Measurements from ENCODE around the gene TMEM108.

TMEM108 gene

DNA sequence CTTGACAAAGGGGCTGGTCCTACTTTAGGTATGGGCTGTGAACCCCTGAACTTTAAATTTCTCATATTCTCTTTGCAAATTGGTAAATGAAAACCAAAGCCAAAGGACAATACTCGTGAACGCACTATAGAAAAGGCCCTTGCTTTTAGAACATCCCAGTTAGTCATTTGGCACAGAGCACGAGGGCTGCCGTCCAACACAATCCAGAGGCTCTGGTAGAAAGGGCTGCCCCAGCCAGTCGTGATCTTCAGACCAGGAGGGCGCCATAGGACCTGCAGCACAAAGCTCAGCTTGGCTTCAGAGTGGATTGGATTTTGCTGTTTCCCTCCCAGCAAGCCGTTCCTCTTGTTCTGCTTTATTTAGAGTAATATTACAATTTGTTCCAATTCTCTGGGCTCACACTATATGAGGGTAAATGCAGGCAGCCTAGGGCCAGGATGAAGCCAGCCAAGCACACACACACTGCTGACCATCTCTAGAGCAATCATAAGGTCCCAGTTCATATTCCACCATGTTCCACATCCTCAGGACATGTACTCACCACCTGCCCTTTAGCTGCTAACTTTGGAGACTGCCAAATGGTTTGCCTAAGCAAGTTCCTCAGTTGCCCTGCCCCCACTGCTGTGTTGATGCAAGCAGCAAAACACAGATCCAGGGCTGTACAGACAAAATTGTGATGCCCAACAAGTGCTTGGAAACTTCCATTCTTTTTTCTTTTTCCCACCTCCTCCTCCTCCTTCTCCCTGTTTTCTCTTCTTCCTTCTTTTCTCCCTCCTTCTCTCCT, 355.7 kb downstream of the TMEM108 start:
- DNase-seq = no peak

DNA sequence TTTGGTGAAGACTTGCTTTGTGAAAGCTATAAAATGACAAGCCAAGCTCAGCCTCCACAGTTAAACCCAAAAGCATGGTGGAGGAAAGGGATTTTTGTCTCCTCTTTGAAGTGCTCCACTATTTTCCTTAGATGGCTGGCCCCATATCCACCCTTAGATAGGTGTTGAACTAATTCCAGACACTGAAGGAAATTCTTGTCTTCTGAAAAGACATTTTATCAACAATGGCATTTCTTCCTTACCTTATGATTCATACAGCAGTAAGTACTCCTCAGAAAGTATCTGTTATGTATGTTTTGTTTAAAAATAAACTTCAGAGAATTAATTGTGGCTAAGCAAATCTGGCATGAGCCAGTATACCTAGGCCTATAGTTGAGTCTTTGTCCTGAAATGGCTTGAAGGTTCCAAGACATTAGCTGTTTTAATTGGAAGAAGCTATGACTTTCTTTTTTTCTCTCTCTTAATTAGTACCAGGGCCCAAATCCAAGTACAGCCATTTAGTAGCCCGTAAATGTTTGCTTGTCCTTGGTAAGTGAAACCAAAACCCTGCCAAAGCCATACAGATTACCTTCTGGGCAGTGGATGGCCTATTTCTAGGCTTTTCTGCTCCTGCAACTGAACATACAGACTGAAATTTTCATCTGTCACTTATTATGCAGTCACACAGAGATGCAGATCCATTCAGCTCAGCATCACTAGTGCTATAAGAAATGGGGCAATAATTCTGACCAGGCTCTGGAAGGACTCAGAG, 356.5 kb downstream of the TMEM108 start:
- DNase-seq = no peak

GRCh38 chr3:133396906-133397305, 358.7 kb downstream of the TMEM108 start:
- DNase-seq = no peak

- no peak for DNase-seq
These were observed 361.9 kb downstream of the TMEM108 start, which contains the start of gene BFSP2 for GRCh38 chr3:133400006-133400515. BFSP2 (plus strand) TSS chr3:133400056; CDS start chr3:133400084, 28 bp downstream.

- DNase-seq = no peak
These were observed 363.4 kb downstream of the TMEM108 start for GRCh38 chr3:133401374-133402135.

DNA sequence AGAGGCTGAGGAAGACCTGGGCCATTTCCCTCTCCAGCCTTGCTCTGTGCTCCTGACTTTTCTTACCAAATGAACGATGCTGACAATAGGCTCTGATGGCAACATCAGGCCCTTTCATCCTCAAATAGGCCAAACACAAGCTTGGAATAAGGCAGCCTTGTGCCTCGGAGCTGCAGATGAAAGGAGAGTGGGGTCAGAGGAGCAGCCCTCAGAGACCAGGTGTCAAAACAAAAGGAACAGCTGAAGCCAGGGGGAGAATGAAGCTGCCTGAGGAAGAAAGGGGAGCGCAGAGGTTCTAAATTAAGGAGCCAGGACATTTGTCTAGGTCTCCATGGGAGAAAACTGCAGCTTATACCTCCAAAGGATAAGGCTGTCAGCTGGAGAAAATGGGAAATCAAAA, 366.7 kb downstream of the TMEM108 start:
- DNase-seq = no peak

DNA sequence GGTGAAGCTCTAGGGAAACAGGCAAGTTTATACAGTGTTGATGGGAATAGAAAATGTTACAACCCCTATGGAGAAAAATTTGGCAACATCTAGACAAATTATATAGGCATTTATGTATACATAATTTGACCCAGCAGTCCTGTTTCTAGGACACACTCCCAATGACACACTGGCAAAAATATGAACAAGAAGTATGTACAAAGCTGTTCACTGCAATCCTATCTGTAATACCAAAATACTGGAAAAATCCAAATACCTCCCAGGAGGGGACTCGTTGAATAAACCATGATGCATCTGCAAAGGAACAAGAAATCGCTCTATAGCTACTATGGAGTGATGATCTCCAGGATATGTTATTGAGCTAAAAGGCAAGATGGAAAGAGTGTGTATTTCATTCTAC, 370.2 kb downstream of the TMEM108 start:
- no peak for DNase-seq

DNA sequence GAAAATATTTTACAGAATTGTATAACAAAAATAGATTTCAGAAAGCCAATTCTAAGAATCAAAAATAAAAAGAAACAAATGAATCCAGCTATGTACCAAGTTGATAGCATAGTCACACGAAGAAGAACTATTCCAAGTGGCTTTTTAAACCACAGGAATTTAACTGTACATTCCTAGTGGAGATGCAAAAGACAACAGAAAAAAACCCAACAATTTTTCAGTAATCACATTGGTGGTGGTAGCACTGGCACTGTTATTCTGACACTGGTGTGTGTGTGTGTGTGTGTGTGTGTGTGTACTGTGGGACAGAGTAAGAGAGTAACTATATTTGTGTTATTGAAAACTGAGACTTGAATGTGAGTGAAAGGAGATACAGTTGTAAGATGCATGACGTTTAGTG, 370.8 kb downstream of the TMEM108 start:
- DNase-seq = no peak

DNA sequence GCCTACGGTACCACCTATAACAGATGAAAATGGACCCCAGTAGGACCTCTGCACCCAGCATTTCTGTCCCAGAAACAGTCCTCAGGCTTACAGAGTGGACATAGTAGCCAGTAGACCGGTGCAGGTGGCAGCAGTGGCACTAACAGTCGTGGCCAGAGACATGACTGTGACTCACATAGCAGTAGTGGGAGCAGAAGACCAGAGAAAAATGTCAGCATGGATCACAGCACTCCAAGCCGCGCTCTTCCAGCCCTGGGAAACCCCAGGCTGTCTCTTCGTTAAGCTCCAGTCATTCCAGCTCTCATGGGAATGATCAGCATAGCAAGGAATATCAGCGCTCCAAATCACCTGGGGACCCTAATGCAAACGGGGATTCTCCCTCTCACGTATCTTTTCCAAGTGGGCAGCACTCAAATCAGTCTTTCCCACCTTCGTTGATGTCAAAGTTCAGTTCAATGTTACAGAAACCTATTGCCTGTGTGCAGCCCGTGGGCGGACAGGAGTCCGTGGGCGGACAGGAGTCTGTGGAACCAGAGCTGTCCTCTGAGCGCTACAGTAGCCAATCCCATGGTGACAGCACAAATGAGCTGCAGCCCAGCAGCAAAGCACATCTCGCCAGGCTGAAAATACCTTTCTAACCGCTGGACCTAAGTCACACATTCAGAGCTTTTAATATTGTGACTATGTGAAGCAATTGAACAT, 372.2 kb downstream of the TMEM108 start:
- DNase-seq = no peak

DNA sequence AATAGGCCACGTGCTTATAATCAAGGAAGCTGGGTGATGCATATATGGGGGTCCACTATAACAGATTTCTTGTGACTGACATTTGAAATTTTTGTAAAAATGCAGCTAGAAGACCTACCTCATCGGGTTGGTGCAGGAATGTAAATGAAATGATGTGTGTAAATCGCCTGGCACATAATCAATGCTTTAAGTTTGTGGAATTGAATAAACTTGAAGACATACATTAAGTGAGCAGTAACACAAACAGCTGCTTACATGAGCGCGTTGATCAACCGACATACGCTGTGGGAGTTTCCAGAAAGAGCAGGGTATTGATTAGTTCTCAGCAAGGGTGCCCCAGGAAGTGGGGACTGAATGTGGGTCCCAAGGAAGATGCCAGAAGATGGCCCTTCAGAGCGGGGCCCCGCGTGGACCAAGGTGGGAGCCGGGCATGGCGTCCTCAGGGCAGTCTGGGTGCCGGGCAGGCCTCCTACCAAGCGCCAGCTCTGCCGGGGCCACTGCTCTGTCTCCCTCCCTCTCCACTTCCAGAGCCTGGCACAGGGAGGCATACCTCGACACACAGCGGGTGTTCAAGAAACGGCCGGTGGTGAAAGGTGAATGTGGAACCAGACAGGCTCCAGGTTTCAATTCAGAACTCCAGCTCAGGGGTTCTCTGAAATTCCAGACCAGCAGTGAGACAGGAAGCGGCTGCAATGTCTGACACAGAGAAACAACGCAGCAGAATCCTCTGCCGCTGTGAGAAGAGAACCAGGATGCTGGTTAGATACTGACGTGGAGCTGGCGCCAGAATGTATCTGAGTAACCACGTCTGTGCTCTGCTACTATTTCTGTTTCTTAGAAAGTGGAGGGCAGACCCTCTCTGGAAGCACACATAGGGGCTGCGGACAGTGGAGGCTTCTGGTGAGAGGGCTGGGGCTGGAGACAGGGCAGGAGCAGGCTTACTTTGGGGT, 374.3 kb downstream of the TMEM108 start:
- no peak for DNase-seq

DNA sequence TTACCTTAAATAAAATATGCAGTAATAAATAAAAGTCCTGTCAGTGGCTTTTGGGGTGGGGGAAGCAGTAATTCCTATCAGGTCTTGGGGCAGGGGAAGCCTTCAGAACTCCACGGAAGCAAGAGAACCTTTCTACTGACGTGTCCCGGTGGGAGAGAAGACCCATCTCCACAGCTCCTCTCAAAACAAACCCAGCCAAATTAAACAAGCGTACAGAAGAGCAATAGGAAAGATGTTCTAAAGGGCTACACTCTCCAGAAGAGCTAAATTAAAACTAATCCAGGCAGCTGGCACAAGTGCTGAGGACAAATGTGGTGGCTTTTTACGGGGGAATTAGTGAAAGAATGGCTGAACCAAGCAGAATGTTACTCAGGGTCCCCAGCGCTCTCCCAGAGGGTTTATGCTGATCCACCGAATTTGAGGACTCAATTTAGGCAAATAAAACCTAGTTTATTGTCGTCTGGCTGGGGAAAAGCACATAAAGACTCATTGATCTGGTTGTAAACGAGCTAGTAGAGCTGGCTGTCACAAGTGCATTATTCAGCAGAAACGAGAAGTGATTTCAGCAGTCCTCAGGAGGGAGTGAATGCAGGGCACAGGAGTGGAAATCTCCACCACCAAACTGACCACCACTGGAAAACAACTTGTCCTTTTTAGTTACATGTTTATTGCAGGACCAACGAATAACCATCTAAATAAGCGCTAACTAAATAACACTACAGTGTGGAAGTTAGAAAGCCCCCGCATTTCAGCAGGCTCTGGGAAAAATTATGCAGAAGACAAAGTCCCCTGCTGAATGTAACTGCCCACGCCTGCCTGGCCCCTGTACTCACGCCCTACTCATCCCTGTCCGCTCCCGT, 375.2 kb downstream of the TMEM108 start:
- DNase-seq = no peak

GRCh38 chr3:133414021-133414392, 375.8 kb downstream of the TMEM108 start:
- no peak for DNase-seq

- no peak for DNase-seq
These were observed 380.2 kb downstream of the TMEM108 start for GRCh38 chr3:133418361-133418760.

GRCh38 chr3:133419151-133419909, 381.1 kb downstream of the TMEM108 start:
- no peak for DNase-seq

DNA sequence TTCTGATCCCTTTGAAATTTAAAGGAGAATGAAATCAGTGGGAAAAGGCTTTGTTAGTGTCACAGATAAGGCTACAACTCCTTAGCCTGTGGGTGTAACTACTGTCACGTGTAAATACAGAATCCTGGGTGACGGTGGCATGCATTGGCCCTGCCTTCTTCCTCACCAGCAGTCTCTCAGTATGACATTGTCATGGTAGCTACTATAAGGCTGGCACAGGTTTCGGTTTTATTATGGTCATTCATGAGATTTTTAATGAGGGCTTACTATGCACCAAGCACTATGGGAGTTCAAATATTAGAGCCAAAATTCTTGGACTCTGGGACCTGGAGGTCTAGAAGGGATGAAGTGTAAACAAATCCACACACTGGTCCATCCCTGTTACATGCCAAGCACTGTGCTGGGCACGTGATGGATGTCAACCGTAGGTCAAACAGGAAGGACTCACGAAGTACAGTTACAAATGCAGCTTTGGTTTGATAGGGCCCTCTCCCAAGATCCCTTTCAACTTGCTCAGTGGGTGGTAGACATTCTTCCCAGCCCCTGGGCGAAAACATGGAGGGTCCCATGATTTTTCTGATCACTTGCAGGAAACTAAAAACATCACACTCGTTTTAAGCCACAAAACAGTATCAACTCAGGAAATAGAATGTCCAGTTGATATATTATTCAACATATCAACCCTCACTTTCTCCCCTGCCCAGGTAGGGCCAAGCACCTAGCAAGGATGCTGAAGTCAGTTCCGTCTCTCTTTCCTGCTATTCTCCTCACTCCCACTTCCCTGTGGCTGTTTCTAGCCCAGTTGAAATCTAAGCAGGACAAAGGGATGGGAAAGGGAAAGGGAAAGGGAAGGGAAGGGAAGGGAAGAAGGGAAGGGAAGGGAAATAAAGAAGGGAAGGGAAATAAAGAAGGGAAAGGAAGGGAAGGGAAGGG, 387.0 kb downstream of the TMEM108 start:
- DNase-seq = peak; percentile 31

- no peak for DNase-seq
These were observed 387.7 kb downstream of the TMEM108 start for GRCh38 chr3:133425898-133426297.

GRCh38 chr3:133426721-133427120, 388.5 kb downstream of the TMEM108 start:
- DNase-seq = no peak

- no peak for DNase-seq
These were observed 390.4 kb downstream of the TMEM108 start for GRCh38 chr3:133428552-133428951.

DNA sequence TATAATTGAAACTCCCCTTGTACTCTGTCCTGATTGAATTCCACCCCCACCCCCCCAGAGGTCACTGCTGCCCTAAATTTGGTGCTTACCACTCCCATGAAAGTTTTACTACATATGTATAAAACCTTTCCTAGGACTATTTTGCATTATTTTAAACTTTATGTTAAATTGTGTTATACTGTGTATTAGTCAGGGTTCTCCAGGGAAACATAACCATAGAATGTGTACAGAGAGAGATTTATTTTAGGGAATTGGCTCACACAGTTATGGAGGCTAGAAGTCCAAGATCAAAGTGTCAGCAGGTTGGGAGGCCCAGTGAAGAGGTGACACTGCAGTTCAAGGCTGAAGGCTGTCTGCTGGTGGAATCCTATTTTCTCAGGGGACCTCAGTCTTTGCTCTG, 390.9 kb downstream of the TMEM108 start:
- DNase-seq = no peak
